Gastroesophageal sphincter (tissue), 3 donors: ENCODE results near the gene PTPRG.

Experiments
- CTCF ChIP-seq, 4 experiments: fragments of 200-600 bp in 2 of 4; fragments of 450-650 bp in 2 of 4; sonication (generic) in 1 of 4; IDR thresholded peaks; one replicate each; pipeline ENCODE4 v1.5.1; 2017 to 2019; ENCODE audit warnings: antibody characterized with exemption in 4 of 4, mild to moderate bottlenecking in 2 of 4, moderate library complexity in 2 of 4
- EP300 ChIP-seq: sonication (generic); formaldehyde crosslinking; IDR thresholded peaks from one replicate; pipeline ENCODE4 v1.6.1; 2017; ENCODE audit warnings: antibody characterized with exemption, mild to moderate bottlenecking
- POLR2A ChIP-seq, 2 donors: fragments of 450-650 bp; IDR thresholded peaks; one replicate each; pipeline ENCODE4 v1.6.1; 2017; ENCODE audit warnings: antibody characterized with exemption in 2 of 2, mild to moderate bottlenecking in 2 of 2, moderate library complexity in 1 of 2
- POLR2AphosphoS5 ChIP-seq: sonication (generic); formaldehyde crosslinking; IDR thresholded peaks from one replicate; pipeline ENCODE4 v1.6.1; 2017; ENCODE audit warnings: antibody characterized with exemption

GRCh38 chr3:61771976-61772375, 210.6 kb downstream of the PTPRG start:
- no peak for TF ChIP-seq CTCF (IDR thresholded peaks at IDR 0.05)
- TF ChIP-seq POLR2A (IDR thresholded peaks at IDR 0.05): no peak
- TF ChIP-seq POLR2AphosphoS5: no peak
- no peak for TF ChIP-seq EP300
